HG03521 (cell line): ENCODE results near the gene PTPN3.

Source experiments
- ATAC-seq: cut with Tn5 transposase; IDR thresholded peaks from one replicate; pipeline ENCODE4 v1.9.1; 2021; ENCODE audit warnings: mild to moderate bottlenecking, moderate library complexity; ENCODE audit not compliant: unreplicated experiment

The PTPN3 gene

GRCh38 chr9:109455391-109455790 is 42.7 kb downstream of the PTPN3 start:
- no peak for ATAC-seq

- ATAC-seq = no peak
These were observed 43.4 kb downstream of the PTPN3 start for GRCh38 chr9:109454601-109455155.

GRCh38 chr9:109454041-109454440 is 44.1 kb downstream of the PTPN3 start:
- ATAC-seq = no peak

- ATAC-seq = no peak
These were observed 44.8 kb downstream of the PTPN3 start for GRCh38 chr9:109453210-109453842.

GRCh38 chr9:109452761-109453160 is 45.3 kb downstream of the PTPN3 start:
- ATAC-seq = no peak

GRCh38 chr9:109451311-109452025 is 46.6 kb downstream of the PTPN3 start:
- no peak for ATAC-seq

GRCh38 chr9:109450346-109450745 is 47.8 kb downstream of the PTPN3 start:
- ATAC-seq = no peak

- no peak for ATAC-seq
These were observed 48.9 kb downstream of the PTPN3 start for GRCh38 chr9:109449036-109449798.

- no peak for ATAC-seq
These were observed 49.9 kb downstream of the PTPN3 start for GRCh38 chr9:109448223-109448622.

- no peak for ATAC-seq
These were observed 50.6 kb downstream of the PTPN3 start for GRCh38 chr9:109447329-109448076.

GRCh38 chr9:109444771-109445320 is 53.3 kb downstream of the PTPN3 start:
- ATAC-seq = no peak

GRCh38 chr9:109442716-109443115 is 55.4 kb downstream of the PTPN3 start:
- no peak for ATAC-seq

- ATAC-seq = no peak
These were observed 56.8 kb downstream of the PTPN3 start for GRCh38 chr9:109441296-109441695.

- peak; percentile 92 for ATAC-seq
These were observed 57.3 kb downstream of the PTPN3 start for GRCh38 chr9:109440797-109441287.

- no peak for ATAC-seq
These were observed 58.0 kb downstream of the PTPN3 start for GRCh38 chr9:109440117-109440515.

- no peak for ATAC-seq
These were observed 58.6 kb downstream of the PTPN3 start for GRCh38 chr9:109439378-109440116.

GRCh38 chr9:109437286-109437685 is 60.8 kb downstream of the PTPN3 start:
- ATAC-seq = no peak

GRCh38 chr9:109436071-109436470 is 62.0 kb downstream of the PTPN3 start:
- ATAC-seq = no peak

- no peak for ATAC-seq
These were observed 64.6 kb downstream of the PTPN3 start for GRCh38 chr9:109433476-109433875.

GRCh38 chr9:109430231-109430630 is 67.9 kb downstream of the PTPN3 start:
- no peak for ATAC-seq
